ENCODE results near the gene MACF1. TPM values are rescaled to one million over a fixed set of nuclear protein-coding genes. Genes with fewer than 3 reads are reported as not detected.

The MACF1 gene
- total RNA-seq, 4 donors from 2014 or later = 187 to 436 (median 261) TPM

DNA sequence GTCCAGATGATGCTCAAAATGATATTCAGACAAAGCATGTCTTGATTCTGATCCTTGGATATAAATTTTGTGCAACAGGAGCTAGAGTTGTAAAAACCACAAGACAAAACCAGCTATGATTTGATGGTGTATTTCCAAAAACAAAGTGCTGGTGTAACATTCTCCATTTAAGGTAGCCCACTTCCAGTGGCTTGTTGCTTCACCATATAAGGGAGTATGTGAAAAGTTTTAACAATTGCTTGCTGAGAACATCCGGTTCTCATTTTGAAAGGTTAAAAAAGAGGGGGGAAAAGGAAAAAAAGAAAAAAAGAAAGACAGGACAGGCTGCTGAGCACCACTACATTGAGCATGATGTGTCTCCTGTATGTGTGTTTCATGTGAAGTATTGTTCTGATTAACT lies 123.6 kb downstream of the MACF1 start:
- no peak for TF ChIP-seq POLR2A (IDR thresholded peaks at IDR 0.05)
- TF ChIP-seq, protein P1, sequence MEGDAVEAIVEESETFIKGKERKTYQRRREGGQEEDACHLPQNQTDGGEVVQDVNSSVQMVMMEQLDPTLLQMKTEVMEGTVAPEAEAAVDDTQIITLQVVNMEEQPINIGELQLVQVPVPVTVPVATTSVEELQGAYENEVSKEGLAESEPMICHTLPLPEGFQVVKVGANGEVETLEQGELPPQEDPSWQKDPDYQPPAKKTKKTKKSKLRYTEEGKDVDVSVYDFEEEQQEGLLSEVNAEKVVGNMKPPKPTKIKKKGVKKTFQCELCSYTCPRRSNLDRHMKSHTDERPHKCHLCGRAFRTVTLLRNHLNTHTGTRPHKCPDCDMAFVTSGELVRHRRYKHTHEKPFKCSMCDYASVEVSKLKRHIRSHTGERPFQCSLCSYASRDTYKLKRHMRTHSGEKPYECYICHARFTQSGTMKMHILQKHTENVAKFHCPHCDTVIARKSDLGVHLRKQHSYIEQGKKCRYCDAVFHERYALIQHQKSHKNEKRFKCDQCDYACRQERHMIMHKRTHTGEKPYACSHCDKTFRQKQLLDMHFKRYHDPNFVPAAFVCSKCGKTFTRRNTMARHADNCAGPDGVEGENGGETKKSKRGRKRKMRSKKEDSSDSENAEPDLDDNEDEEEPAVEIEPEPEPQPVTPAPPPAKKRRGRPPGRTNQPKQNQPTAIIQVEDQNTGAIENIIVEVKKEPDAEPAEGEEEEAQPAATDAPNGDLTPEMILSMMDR (IDR thresholded peaks at IDR 0.05) = no peak
- Histone ChIP-seq H3K4me1 (no peaks in the 10 kb centered on the region), H3K27me3 (no peaks in the 10 kb centered on the region), H3K27ac (peak overlapping the region in 2 of 4 donors; percentile 25 to 47), H3K36me3 (peaks cover 0 to 81% (median 0%) of the 10 kb centered on the region in 3 donors), H3K9me3 (no peaks in the 10 kb centered on the region), H3K4me3 (no peak overlapping the region)
- no peak for DNase-seq

DNA sequence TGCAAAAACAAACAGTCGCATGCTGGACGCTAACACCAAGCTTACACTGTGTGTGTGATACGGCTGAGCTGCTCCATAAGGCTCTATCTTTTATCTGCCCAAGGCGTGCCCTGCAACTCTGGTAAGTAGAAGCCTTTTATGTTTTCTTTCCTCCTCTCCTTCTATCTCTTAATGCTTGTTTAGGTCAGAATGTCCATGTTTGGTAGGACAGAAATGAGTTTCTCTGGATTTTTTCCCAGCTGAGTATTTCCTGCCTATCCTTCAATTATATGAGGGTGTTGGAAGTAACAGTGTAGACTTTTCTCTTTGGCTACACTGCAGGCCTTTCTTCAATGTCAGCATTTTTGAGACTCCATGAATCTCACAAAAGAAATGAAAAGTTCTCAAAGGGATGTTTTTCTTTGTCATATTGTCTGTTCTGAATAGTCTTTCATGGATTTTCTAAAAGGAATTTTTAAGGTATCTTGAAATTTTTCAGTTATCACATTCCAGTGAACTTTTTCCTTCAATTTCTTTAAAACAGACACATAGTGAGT lies 124.2 kb downstream of the MACF1 start:
- H3K4me3 ChIP-seq = no peak overlapping the region
- H3K27me3 ChIP-seq = no peaks in the 10 kb centered on the region
- H3K36me3 ChIP-seq = peaks cover 0 to 76% (median 0%) of the 10 kb centered on the region in 3 donors
- H3K27ac ChIP-seq = peak overlapping the region in 1 of 4 donors; percentile 47
- TF ChIP-seq, protein P1 (IDR thresholded peaks at IDR 0.05) = no peak
- no peak for TF ChIP-seq POLR2A (IDR thresholded peaks at IDR 0.05)
- no peak for DNase-seq
- no peaks in the 10 kb centered on the region for H3K9me3 ChIP-seq
- no peaks in the 10 kb centered on the region for H3K4me1 ChIP-seq

DNA sequence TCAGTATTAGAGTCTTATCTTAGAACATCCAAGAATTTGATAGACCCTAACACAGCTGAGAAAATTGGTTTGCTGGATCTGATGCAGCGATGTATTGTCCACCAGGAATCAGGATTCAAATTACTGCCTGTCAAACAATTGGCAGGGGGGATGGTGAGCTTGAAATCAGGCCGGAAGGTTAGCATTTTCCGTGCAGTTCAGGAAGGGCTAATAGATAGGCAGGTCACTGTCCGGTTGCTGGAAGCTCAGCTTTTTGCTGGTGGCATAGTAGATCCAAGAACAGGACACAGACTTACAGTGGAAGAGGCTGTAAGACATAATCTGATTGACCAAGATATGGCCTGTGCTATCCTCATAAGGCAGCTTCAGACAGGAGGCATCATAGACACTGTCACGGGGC lies 127.2 kb downstream of the MACF1 start:
- no peaks in the 10 kb centered on the region for H3K9me3 ChIP-seq
- no peak overlapping the region for H3K27ac ChIP-seq
- no peaks in the 10 kb centered on the region for H3K27me3 ChIP-seq
- TF ChIP-seq, protein P1 (IDR thresholded peaks at IDR 0.05) = no peak
- TF ChIP-seq POLR2A (IDR thresholded peaks at IDR 0.05) = no peak
- DNase-seq = no peak
- no peaks in the 10 kb centered on the region for H3K4me1 ChIP-seq
- peaks cover 0 to 47% (median 0%) of the 10 kb centered on the region in 3 donors for H3K36me3 ChIP-seq
- H3K4me3 ChIP-seq = no peak overlapping the region

DNA sequence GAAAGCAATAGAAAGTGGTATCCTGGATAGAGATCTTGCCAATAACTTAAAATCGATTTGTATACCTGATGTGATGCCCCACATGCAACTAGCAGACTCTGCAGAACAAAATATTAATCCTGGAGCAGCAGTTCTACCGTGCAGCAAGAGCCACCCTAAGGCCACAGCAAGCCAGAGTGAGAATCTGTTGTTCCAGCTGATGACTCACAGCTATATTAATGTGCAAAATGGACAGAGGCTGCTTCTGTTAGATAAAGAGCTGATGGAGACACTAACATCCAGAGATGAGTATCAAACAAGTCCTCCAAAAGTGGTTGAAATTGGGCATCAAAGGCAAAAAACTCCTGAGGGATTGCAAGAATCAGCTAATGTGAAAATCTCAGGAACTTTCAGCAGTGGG lies 127.8 kb downstream of the MACF1 start:
- H3K9me3 ChIP-seq = no peaks in the 10 kb centered on the region
- DNase-seq = no peak
- H3K27me3 ChIP-seq = no peaks in the 10 kb centered on the region
- no peaks in the 10 kb centered on the region for H3K4me1 ChIP-seq
- no peak overlapping the region for H3K27ac ChIP-seq
- H3K36me3 ChIP-seq = peaks cover 0 to 48% (median 0%) of the 10 kb centered on the region in 3 donors
- TF ChIP-seq, protein P1 (IDR thresholded peaks at IDR 0.05) = no peak
- no peak for TF ChIP-seq POLR2A (IDR thresholded peaks at IDR 0.05)
- no peak overlapping the region for H3K4me3 ChIP-seq

DNA sequence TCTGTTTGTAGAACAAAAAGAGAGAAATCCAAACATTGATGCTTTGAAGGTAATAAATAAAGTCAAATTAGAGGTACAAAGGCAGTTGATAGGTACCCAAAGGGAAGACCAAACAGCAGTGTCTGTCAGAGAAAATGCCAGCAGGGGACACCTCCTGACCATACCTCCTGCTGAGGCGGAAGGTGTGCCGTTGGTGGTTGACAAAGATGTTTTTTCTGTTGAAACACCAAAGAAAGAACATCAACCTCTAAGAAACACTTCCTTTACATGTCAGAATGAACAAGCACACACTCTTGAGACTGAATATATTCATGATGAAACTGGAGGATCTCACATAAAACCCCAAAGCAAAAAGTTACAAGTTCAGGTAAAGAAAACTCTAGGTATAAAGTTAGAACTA lies 128.3 kb downstream of the MACF1 start:
- H3K4me1 ChIP-seq = no peaks in the 10 kb centered on the region
- H3K9me3 ChIP-seq = no peaks in the 10 kb centered on the region
- TF ChIP-seq POLR2A (IDR thresholded peaks at IDR 0.05) = no peak
- TF ChIP-seq, protein P1 (IDR thresholded peaks at IDR 0.05) = no peak
- H3K36me3 ChIP-seq = peaks cover 0 to 46% (median 0%) of the 10 kb centered on the region in 3 donors
- no peak overlapping the region for H3K4me3 ChIP-seq
- no peaks in the 10 kb centered on the region for H3K27me3 ChIP-seq
- H3K27ac ChIP-seq = no peak overlapping the region
- DNase-seq = no peak

DNA sequence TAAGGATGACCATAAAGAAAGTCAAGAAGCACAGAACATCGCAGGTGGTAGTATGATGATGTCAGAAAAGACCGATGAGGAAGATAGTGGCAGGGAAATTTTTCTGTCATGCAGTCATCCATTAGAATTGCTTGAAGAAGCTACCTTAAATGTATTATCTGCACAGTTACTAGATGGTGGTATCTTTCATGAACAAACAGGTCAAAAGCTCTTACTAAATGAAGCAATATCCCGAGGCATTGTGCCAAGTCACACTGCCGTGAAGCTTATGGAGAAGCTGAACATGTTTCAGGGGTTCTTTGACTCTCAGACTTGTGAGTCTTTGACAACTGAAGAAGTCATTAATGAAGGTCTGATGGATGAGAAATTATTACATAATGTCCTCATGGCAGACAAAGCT lies 128.8 kb downstream of the MACF1 start:
- no peak for DNase-seq
- Histone ChIP-seq H3K27ac (no peak overlapping the region), H3K36me3 (peaks cover 0 to 46% (median 0%) of the 10 kb centered on the region in 3 donors)

More for the DNA sequence above, 128.8 kb downstream of the MACF1 start:
- Histone ChIP-seq H3K4me3 (no peak overlapping the region), H3K9me3 (no peaks in the 10 kb centered on the region), H3K4me1 (no peaks in the 10 kb centered on the region), H3K27me3 (no peaks in the 10 kb centered on the region)
- no peak for TF ChIP-seq POLR2A (IDR thresholded peaks at IDR 0.05)
- TF ChIP-seq, protein P1 (IDR thresholded peaks at IDR 0.05) = no peak
